Skeletal muscle tissue (tissue), 4 donors: Measurements from ENCODE around the gene MYOCD. TPM values are rescaled to one million over a fixed set of nuclear protein-coding genes. Genes with fewer than 3 reads are reported as not detected.
A peak's percentile ranks its signal among the peaks of the same experiment; 100 is the strongest.

Experiments
- H3K27ac ChIP-seq: one replicate; pipeline ENCODE4 v1.7.0; 2013; ENCODE audit warnings: mild to moderate bottlenecking, low read depth, low read length, inconsistent platforms
- H3K27me3 ChIP-seq, 3 donors: one replicate each; pipeline ENCODE4 v1.7.0; 2013; ENCODE audit warnings: low read length in 3 of 3; ENCODE audit not compliant: control insufficient read depth in 3 of 3, insufficient read depth in 3 of 3
- H3K36me3 ChIP-seq, 3 donors: one replicate each; pipeline ENCODE4 v1.7.0; 2013; ENCODE audit warnings: low read length in 3 of 3; ENCODE audit not compliant: control insufficient read depth in 3 of 3, insufficient read depth in 3 of 3
- H3K4me1 ChIP-seq, 3 donors: one replicate each; pipeline ENCODE4 v1.7.0; 2013; ENCODE audit warnings: low read length in 3 of 3, mild to moderate bottlenecking in 3 of 3; ENCODE audit not compliant: control insufficient read depth in 3 of 3, insufficient read depth in 3 of 3
- H3K4me3 ChIP-seq, 3 donors: one replicate each; pipeline ENCODE4 v1.7.0; 2013; ENCODE audit warnings: low read length in 3 of 3
- H3K9ac ChIP-seq, 3 donors: one replicate each; pipeline ENCODE4 v1.7.0; 2013; ENCODE audit warnings: low read length in 3 of 3, mild to moderate bottlenecking in 3 of 3, moderate library complexity in 2 of 3, low read depth in 1 of 3
- H3K9me3 ChIP-seq, 3 donors: one replicate each; pipeline ENCODE4 v1.7.0; 2013; ENCODE audit warnings: low read length in 3 of 3; ENCODE audit not compliant: control insufficient read depth in 3 of 3
- total RNA-seq: library from RNA; depleted of rRNA; stranded (reverse); fragments of >200 nt; gene quantifications from one replicate; pipeline ENCODE4 v1.2.3, GENCODE V29; 2014
- donor health status: Osteomylitis.

MYOCD gene
- total RNA-seq, 1 donor from 2014 or later = 0.52 TPM

DNA sequence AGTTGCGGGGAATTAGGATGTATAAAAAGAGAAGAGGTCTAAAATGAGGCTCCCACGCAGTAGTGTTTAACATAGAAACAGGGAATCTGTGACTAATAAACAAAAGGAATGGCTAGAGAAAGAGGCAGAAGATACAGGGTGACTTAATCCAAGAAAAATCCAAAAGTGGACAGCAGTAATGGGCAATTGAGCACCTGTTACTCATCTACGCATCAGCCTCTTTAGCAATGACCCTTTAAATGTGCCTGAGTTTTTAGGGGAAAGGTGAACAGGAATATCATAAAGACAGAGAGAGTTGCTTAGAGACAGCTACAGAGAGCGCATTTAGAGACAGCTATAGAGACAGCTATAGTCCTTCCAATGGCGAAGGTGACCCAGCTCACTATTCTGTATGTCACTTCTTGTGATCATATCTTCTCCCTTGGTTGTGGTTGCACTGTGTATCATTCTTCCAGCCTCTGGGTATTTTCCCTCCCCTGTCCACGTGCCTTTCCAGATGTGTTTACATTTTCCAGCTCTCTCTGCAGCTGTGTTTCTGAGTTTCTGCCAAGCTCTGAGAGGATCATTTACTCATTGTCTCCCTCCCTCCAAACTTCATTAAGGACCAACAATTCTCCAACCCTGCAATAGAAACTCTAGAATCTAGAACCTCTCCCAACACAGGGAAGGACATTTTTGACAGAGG is 61.5 kb downstream of the MYOCD start:
- Histone ChIP-seq H3K27me3 (no peaks in the 10 kb centered on the region), H3K4me3 (no peak overlapping the region), H3K9ac (no peak overlapping the region), H3K4me1 (peaks cover 0 to 5% (median 0%) of the 10 kb centered on the region in 3 donors), H3K36me3 (no peaks in the 10 kb centered on the region), H3K9me3 (no peaks in the 10 kb centered on the region), H3K27ac (no peak overlapping the region)

DNA sequence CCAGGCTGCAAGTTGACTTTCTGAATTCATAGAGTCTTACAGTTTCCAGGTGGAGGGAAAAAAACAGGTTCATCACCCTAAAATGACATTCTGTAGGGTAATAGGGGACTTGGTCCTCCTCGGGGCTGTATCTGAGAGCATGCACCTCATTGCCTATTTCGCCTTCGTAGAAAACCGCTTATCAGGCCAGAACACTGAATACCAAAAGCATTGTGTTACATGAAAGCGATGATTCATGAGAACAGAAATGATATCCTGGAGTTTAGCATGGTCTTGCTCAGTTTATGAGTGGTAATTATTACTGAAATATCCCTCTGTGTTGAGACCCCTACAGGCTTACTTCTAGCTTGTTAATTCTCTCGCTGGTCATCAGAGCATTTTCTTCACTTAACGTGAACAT is 62.2 kb downstream of the MYOCD start:
- no peaks in the 10 kb centered on the region for H3K9me3 ChIP-seq
- peak overlapping the region in 1 of 3 donors; percentile 30 for H3K4me3 ChIP-seq
- no peaks in the 10 kb centered on the region for H3K27me3 ChIP-seq
- no peaks in the 10 kb centered on the region for H3K36me3 ChIP-seq
- H3K4me1 ChIP-seq = peaks cover 0 to 5% (median 0%) of the 10 kb centered on the region in 3 donors
- H3K9ac ChIP-seq = no peak overlapping the region
- H3K27ac ChIP-seq = no peak overlapping the region

- H3K36me3 ChIP-seq = no peaks in the 10 kb centered on the region
- peaks cover 0 to 5% (median 0%) of the 10 kb centered on the region in 3 donors for H3K4me1 ChIP-seq
- no peaks in the 10 kb centered on the region for H3K9me3 ChIP-seq
- H3K4me3 ChIP-seq = no peak overlapping the region
- H3K9ac ChIP-seq = no peak overlapping the region
- no peaks in the 10 kb centered on the region for H3K27me3 ChIP-seq
- H3K27ac ChIP-seq = no peak overlapping the region
Observed at GRCh38 chr17:12729086-12729485, 63.4 kb downstream of the MYOCD start.

DNA sequence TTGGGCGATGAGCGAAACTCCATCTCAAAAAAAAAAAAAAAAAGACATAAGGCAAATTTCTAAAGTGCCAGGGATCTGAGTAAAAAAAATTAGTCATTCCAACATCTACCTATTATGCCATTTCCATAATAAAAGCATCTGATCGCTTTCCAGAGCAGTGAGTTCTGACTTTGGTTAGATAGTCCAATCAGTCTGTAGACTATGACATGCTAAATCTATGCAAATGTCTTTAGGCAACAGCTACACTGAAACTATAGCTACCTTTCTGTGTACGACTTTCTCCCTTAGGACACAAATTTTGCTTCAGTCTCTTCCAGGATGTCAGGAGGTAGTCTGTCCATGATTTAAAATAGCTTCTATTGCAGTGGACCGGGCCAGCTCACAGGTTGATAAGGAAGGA is 64.7 kb downstream of the MYOCD start:
- peaks cover 0 to 5% (median 0%) of the 10 kb centered on the region in 3 donors for H3K4me1 ChIP-seq
- H3K4me3 ChIP-seq = no peak overlapping the region
- no peak overlapping the region for H3K9ac ChIP-seq
- H3K27ac ChIP-seq = no peak overlapping the region
- H3K9me3 ChIP-seq = no peaks in the 10 kb centered on the region
- no peaks in the 10 kb centered on the region for H3K27me3 ChIP-seq
- no peaks in the 10 kb centered on the region for H3K36me3 ChIP-seq

DNA sequence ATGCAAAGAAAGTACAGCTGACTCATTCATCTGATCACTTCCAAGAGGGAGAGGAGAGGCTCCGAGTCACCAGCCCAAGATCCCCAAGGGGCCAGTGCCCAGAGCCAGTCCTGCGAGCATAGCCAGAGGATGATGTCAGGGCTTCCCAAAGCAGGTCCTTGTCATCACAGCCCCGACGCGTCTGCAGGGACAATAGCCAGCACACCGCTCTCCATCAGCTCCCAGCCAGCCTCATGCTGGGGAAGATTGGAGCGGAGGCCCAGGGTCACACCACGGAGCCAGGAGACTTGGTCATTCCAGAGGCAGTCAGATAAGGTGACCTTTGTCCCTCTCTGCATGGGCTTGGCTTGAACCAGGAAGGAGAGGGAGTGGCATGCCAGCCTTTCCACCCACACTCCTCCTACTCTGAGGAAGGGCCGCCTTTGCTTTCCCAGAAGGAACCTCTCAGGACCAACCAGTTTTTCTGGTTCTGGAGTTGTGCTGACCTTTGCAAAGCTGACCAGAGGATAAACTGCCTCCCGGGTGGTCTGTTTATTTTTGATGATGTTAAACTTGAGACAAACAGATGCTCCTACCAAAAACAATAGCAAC is 65.3 kb downstream of the MYOCD start:
- no peak overlapping the region for H3K9ac ChIP-seq
- no peaks in the 10 kb centered on the region for H3K36me3 ChIP-seq
- no peak overlapping the region for H3K4me3 ChIP-seq
- no peak overlapping the region for H3K27ac ChIP-seq
- H3K9me3 ChIP-seq = no peaks in the 10 kb centered on the region
- H3K27me3 ChIP-seq = no peaks in the 10 kb centered on the region
- peaks cover 0 to 5% (median 0%) of the 10 kb centered on the region in 3 donors for H3K4me1 ChIP-seq

DNA sequence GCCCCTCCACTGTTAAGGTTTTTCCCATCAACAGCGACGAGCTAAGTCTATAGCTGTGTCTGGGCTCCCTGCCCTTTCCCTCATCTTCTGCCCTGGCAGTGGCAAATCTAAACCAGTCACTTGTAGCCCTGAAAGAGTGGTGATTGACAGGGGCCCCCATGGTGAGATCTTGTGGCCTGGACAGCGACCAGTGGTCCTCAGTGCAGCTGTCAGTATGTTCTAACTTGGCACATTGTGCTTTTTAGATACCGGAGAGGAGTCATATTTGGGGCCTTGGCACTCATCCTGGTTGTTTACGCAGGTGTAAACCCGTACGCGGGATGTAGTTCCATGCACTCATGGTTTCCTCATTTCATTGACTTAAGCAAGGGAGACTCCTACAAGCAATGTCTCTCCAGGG is 66.1 kb downstream of the MYOCD start:
- H3K4me3 ChIP-seq = no peak overlapping the region
- H3K9ac ChIP-seq = no peak overlapping the region
- peaks cover 0 to 5% (median 0%) of the 10 kb centered on the region in 3 donors for H3K4me1 ChIP-seq
- H3K27ac ChIP-seq = no peak overlapping the region
- no peaks in the 10 kb centered on the region for H3K9me3 ChIP-seq
- no peaks in the 10 kb centered on the region for H3K27me3 ChIP-seq
- H3K36me3 ChIP-seq = no peaks in the 10 kb centered on the region

- no peak overlapping the region for H3K9ac ChIP-seq
- H3K36me3 ChIP-seq = no peaks in the 10 kb centered on the region
- H3K4me3 ChIP-seq = no peak overlapping the region
- H3K9me3 ChIP-seq = no peaks in the 10 kb centered on the region
- no peaks in the 10 kb centered on the region for H3K27me3 ChIP-seq
- H3K27ac ChIP-seq = no peak overlapping the region
- peaks cover 0 to 2% (median 0%) of the 10 kb centered on the region in 3 donors for H3K4me1 ChIP-seq
Observed at GRCh38 chr17:12732366-12732765, 66.7 kb downstream of the MYOCD start.

GRCh38 chr17:12734926-12735325 is 69.2 kb downstream of the MYOCD start:
- Histone ChIP-seq H3K27me3 (no peaks in the 10 kb centered on the region), H3K27ac (no peak overlapping the region), H3K36me3 (no peaks in the 10 kb centered on the region), H3K9me3 (no peaks in the 10 kb centered on the region), H3K4me1 (peaks cover 0 to 2% (median 0%) of the 10 kb centered on the region in 3 donors), H3K4me3 (no peak overlapping the region), H3K9ac (no peak overlapping the region)

- Histone ChIP-seq H3K27ac (no peak overlapping the region), H3K4me3 (no peak overlapping the region), H3K27me3 (no peaks in the 10 kb centered on the region), H3K9me3 (no peaks in the 10 kb centered on the region), H3K9ac (no peak overlapping the region), H3K36me3 (no peaks in the 10 kb centered on the region), H3K4me1 (peaks cover 0 to 2% (median 0%) of the 10 kb centered on the region in 3 donors)
Observed at GRCh38 chr17:12735517-12735916, 69.8 kb downstream of the MYOCD start.

DNA sequence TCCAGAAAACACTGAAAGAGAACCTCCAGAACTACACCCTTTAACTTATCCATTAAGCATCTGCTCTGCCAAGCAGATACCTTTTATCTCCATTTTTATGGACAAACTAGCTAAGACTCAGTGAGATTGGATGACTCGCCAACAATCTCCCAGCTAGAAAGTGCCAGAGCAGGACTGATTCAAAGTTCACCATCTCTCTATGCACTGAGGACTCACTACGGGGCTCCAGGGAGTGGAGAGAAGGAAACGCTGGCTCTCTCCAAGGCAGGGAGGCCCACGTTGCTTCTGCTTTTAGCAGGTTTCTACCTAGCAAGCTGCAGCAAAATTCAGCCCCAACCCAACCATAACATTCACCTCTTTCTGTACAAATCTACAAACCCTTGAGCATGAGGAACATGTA is 70.8 kb downstream of the MYOCD start:
- Histone ChIP-seq H3K27ac (no peak overlapping the region), H3K27me3 (no peaks in the 10 kb centered on the region), H3K4me1 (no peaks in the 10 kb centered on the region), H3K9ac (no peak overlapping the region), H3K9me3 (no peaks in the 10 kb centered on the region), H3K4me3 (no peak overlapping the region), H3K36me3 (no peaks in the 10 kb centered on the region)
